22Rv1 (cell line): ENCODE data around the gene IL6.
A peak's percentile ranks its signal among the peaks of the same experiment; 100 is the strongest.

ENCODE experiments used
- H3K27ac ChIP-seq: fragments of 450-650 bp; 2 replicates; pipeline ENCODE4 v1.5.1; 2017
- ZFX ChIP-seq: fragments of 450-650 bp; IDR thresholded peaks from 2 replicates; pipeline ENCODE4 v1.6.1; 2017; ENCODE audit warnings: antibody characterized with exemption, borderline replicate concordance
- TF ChIP-seq, protein P1 (sequence below): fragments of 450-650 bp; IDR thresholded peaks from 2 replicates; pipeline ENCODE4 v1.5.1; 2017; ENCODE audit warnings: mild to moderate bottlenecking

The IL6 gene

DNA sequence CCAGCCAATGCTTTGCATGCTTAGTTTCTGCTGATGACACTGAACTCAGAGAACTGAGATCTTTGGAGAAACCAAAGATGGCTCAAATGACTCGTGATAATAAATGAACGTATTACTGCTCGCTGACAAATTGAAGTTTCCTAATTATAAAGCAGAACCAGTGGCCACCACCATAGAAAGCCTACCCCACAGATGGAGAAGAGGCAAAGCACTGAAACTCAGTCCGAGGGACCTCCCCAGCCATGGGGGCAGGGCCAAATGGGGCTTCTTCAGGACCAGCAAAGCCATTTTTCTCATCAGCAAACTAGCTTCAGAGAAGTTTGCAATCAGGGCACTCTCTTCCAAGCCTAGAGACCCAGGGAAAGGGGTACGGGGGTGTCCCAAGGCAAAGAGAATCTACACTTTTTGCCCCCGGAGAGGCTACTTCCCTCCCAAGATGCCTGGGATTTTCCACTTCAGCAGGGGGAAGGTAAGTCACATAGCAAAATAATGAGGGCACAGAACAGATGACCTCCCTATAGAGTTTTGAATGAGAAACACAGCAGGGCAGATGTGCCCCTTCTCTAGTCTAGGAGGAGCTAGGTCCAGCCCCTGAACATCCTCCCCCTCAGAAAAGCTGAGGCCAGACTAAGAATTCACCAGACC lies 4.3 kb upstream of the IL6 start:
- H3K27ac ChIP-seq: no peak overlapping the region
- TF ChIP-seq, protein P1, sequence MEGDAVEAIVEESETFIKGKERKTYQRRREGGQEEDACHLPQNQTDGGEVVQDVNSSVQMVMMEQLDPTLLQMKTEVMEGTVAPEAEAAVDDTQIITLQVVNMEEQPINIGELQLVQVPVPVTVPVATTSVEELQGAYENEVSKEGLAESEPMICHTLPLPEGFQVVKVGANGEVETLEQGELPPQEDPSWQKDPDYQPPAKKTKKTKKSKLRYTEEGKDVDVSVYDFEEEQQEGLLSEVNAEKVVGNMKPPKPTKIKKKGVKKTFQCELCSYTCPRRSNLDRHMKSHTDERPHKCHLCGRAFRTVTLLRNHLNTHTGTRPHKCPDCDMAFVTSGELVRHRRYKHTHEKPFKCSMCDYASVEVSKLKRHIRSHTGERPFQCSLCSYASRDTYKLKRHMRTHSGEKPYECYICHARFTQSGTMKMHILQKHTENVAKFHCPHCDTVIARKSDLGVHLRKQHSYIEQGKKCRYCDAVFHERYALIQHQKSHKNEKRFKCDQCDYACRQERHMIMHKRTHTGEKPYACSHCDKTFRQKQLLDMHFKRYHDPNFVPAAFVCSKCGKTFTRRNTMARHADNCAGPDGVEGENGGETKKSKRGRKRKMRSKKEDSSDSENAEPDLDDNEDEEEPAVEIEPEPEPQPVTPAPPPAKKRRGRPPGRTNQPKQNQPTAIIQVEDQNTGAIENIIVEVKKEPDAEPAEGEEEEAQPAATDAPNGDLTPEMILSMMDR: no peak
- TF ChIP-seq ZFX: no peak

DNA sequence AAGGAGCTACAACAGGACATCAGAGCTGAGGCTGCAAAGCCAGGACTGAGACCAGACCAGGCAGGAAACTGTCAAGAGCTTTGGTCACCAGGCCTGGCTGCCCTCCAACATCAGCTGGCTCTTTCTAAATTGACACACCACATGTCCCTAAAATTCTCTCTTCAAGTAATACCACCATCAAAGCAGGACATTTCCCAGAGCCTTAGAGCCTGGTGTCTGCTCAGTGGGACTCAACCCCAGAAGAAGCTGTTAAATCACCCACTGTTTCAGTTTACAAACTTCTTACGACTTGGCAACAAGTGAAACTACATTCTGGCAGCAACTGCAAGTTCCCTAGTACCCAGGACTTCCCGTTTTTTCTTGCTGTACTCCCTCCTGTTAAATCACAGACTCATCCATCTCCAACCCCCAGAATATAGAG lies 3.8 kb upstream of the IL6 start:
- TF ChIP-seq, protein P1: no peak
- no peak for TF ChIP-seq ZFX
- no peak overlapping the region for H3K27ac ChIP-seq

DNA sequence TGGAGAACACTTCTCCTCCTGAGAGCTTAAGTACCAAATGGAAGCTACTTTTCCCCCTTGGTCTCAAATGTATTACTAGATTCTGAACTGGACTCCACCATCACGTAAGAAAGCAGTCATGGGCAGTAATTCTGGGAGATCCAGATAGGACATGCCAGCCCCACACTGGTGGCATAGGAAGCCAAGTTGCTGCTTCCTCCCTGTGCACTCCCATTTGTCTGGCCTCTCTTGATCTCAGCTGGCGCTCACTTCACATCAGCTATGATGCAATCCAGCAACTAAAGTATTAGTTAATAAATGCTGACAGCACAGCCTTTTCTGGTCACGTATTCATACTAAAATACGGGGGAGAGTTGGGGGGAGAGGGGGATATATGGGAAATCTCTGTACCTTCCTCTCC lies 3.4 kb upstream of the IL6 start:
- TF ChIP-seq, protein P1: no peak
- no peak for TF ChIP-seq ZFX
- H3K27ac ChIP-seq: no peak overlapping the region

DNA sequence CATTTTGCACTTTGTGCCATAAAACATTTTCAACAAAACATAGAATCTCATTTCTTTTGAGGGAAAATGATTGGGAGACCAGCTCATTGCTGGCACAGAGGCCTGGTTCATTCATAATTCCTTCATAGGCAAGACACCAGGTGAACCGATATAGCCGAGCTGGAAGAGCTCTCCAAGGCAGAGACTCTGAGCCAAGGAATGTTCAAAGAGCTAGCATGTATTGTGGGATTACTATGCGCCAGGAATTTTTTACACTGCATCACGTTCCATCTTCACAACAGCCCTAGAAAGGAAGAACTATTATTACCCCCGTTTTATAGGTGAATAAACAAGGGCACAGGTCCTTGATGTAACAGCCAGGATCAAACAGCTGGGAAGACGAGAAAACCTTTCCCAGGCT lies 2.1 kb upstream of the IL6 start:
- no peak overlapping the region for H3K27ac ChIP-seq
- TF ChIP-seq, protein P1: no peak
- no peak for TF ChIP-seq ZFX

DNA sequence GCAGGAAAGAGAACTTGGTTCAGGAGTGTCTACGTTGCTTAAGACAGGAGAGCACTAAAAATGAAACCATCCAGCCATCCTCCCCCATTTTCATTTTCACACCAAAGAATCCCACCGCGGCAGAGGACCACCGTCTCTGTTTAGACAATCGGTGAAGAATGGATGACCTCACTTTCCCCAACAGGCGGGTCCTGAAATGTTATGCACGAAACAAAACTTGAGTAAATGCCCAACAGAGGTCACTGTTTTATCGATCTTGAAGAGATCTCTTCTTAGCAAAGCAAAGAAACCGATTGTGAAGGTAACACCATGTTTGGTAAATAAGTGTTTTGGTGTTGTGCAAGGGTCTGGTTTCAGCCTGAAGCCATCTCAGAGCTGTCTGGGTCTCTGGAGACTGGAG lies 1.4 kb upstream of the IL6 start:
- TF ChIP-seq, protein P1: no peak
- TF ChIP-seq ZFX: no peak
- H3K27ac ChIP-seq: no peak overlapping the region

DNA sequence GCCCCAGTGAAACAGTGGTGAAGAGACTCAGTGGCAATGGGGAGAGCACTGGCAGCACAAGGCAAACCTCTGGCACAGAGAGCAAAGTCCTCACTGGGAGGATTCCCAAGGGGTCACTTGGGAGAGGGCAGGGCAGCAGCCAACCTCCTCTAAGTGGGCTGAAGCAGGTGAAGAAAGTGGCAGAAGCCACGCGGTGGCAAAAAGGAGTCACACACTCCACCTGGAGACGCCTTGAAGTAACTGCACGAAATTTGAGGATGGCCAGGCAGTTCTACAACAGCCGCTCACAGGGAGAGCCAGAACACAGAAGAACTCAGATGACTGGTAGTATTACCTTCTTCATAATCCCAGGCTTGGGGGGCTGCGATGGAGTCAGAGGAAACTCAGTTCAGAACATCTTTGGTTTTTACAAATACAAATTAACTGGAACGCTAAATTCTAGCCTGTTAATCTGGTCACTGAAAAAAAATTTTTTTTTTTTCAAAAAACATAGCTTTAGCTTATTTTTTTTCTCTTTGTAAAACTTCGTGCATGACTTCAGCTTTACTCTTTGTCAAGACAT lies 574 bp upstream of the IL6 start:
- H3K27ac ChIP-seq: no peak overlapping the region
- TF ChIP-seq, protein P1: peak; percentile 86
- TF ChIP-seq ZFX: no peak

DNA sequence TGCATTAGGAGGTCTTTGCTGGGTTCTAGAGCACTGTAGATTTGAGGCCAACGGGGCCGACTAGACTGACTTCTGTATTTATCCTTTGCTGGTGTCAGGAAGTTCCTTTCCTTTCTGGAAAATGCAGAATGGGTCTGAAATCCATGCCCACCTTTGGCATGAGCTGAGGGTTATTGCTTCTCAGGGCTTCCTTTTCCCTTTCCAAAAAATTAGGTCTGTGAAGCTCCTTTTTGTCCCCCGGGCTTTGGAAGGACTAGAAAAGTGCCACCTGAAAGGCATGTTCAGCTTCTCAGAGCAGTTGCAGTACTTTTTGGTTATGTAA lies 675 bp downstream of the IL6 start:
- no peak overlapping the region for H3K27ac ChIP-seq
- TF ChIP-seq, protein P1: no peak
- TF ChIP-seq ZFX: no peak
